ENCODE data around the gene RORC. TPM values are rescaled to one million over a fixed set of nuclear protein-coding genes. Genes with fewer than 3 reads are reported as not detected.

RORC gene
- total and polyA plus RNA-seq, 2 donors (not counting 1 experiment from before 2014, with no cell fraction given), result 0.17 TPM; not detected in 1

DNA sequence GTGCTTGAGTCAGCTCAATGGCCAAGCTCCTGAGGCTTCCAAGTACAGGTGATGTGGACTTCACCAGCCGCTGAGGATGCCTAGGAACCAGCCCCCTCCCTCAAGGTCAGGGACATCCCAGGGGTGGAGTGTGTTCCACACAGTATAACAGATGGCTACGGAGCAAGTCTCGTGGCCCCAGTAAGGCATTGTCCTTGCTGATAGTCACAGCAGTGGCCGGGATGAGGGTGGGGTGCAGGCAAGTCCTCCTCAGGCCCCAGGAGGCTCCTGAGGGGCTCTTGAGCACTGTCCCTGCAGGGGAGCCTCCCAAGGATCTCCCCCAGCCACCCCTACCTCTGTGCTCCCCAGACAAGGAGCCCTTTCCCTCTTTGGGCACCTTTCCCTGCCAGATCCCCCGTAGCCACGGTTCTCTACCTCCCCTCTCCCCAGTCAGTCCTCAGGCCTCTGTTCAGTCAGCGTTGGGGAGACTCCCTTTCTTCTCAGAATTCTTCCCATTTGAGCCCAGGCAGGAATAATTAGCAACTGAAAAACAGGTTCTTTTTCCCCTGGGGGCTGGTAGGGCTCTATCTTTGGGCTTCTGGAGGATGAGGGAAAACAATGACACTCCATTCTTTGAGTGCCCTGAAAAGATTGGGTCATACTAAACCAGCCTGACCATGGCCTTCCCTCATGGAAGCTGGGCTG lies 29.0 kb upstream of the RORC start:
- Histone ChIP-seq H3K4me1 (ENCODE audit: control insufficient read depth, extremely low read depth, insufficient read depth, low read length) (no peaks in the 10 kb centered on the region), H3K27me3 (ENCODE audit: control insufficient read depth, insufficient read depth, low read length) (peaks cover 5% of the 10 kb centered on the region), H3K4me2 (ENCODE audit: extremely low read depth, insufficient read depth, low read length) (no peak overlapping the region), H3K27ac (ENCODE audit: insufficient read depth, low read length) (no peak overlapping the region), H2AFZ (ENCODE audit: low read length) (no peak overlapping the region), H3K9ac (ENCODE audit: insufficient read depth, low read length) (no peak overlapping the region), H3K36me3 (ENCODE audit: control insufficient read depth, insufficient read depth, low read length) (no peaks in the 10 kb centered on the region), H4K20me1 (ENCODE audit: control insufficient read depth, extremely low read depth, insufficient read depth, low read length) (no peaks in the 10 kb centered on the region), H3K9me3 (ENCODE audit: control insufficient read depth, insufficient read depth, low read depth, low read length) (no peaks in the 10 kb centered on the region), H3K79me2 (ENCODE audit: control insufficient read depth, insufficient read depth, low read length) (no peaks in the 10 kb centered on the region), H3K4me3 (replicated peaks in 1 of 4; ENCODE audit: control extremely low read depth in 1 of 4, insufficient read depth in 1 of 4, low read depth in 3 of 4, low read length in 4 of 4) (no peak overlapping the region)
- no peak for TF ChIP-seq EZH2 (IDR thresholded peaks at IDR 0.05; ENCODE audit: low read length, missing control alignments)
- TF ChIP-seq, protein P1, sequence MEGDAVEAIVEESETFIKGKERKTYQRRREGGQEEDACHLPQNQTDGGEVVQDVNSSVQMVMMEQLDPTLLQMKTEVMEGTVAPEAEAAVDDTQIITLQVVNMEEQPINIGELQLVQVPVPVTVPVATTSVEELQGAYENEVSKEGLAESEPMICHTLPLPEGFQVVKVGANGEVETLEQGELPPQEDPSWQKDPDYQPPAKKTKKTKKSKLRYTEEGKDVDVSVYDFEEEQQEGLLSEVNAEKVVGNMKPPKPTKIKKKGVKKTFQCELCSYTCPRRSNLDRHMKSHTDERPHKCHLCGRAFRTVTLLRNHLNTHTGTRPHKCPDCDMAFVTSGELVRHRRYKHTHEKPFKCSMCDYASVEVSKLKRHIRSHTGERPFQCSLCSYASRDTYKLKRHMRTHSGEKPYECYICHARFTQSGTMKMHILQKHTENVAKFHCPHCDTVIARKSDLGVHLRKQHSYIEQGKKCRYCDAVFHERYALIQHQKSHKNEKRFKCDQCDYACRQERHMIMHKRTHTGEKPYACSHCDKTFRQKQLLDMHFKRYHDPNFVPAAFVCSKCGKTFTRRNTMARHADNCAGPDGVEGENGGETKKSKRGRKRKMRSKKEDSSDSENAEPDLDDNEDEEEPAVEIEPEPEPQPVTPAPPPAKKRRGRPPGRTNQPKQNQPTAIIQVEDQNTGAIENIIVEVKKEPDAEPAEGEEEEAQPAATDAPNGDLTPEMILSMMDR (conservative IDR thresholded peaks at IDR 0.05 in 1 of 2, IDR thresholded peaks at IDR 0.05 in 1 of 2; ENCODE audit: low read depth in 1 of 2, low read length in 2 of 2), result no peak
- DNase-seq (ENCODE audit: low read depth in 2 of 2), result no peak

DNA sequence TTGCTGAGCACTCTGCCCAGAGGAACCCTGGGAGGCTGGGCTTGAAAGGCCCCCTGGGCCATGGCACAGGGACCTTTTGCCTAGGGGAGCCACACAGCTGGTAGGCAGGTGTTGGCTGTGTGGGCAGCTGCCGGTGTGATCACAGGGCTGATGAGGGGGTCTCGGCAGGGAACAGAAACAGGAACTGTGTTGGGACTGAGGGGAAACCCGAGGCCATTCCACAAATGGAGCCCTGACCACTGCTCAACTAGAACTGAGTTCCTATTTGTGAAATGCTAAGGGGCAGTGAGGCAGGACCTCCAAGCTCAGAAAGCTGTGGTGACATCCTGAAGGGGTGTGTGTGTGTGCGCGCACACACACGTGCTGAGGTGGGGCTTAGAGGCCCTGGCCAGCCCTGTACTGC lies 28.3 kb upstream of the RORC start:
- no peak for DNase-seq (ENCODE audit: low read depth in 2 of 2)
- no peak overlapping the region for H2AFZ ChIP-seq (ENCODE audit: low read length)

DNA sequence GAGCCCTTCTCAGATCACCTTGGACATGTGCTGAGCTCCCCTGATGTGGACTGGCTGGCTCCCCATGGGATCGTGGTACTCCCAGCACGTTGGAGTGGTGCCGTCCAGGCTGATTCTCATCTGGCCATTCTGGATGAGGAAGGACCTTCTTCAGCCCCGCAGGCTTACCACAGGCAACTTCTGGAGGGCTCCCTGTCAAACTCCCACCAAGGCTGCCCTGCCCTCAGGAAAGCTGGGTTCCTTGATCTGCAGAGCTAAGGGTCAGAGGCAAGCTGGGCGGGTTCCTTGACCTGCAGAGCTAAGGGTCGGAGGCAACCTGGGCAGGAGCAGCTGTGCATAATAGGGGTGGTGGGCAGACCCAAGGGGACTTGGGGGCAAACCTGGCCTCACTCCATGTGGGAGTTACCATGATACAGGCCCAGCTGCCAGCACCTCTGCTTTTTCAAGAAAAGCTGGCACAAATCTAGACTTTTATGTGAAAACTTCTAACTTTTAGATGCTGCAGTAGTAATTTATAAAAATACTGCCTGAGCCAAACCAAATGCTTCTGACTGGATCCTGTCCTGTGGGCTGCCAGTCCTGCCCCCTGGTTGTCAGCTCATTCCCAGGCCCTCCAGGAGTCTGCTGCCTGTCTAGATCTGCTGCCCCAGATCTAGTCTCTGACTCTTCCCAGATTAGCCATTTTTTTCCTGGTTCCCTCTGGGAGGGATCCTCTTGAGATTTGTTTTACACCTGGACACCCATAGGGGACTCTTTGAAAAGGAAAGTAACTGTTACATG lies 27.5 kb upstream of the RORC start:
- no peaks in the 10 kb centered on the region for H3K9me3 ChIP-seq (ENCODE audit: control insufficient read depth, insufficient read depth, low read depth, low read length)
- H3K27me3 ChIP-seq (ENCODE audit: control insufficient read depth, insufficient read depth, low read length), result peaks cover 5% of the 10 kb centered on the region
- TF ChIP-seq EZH2 (IDR thresholded peaks at IDR 0.05; ENCODE audit: low read length, missing control alignments), result no peak
- TF ChIP-seq, protein P1 (conservative IDR thresholded peaks at IDR 0.05 in 1 of 2, IDR thresholded peaks at IDR 0.05 in 1 of 2; ENCODE audit: low read depth in 1 of 2, low read length in 2 of 2), result no peak
- H2AFZ ChIP-seq (ENCODE audit: low read length), result no peak overlapping the region
- no peak overlapping the region for H3K4me3 ChIP-seq (replicated peaks in 1 of 4; ENCODE audit: control extremely low read depth in 1 of 4, insufficient read depth in 1 of 4, low read depth in 3 of 4, low read length in 4 of 4)
- H3K4me1 ChIP-seq (ENCODE audit: control insufficient read depth, extremely low read depth, insufficient read depth, low read length), result no peaks in the 10 kb centered on the region
- H3K36me3 ChIP-seq (ENCODE audit: control insufficient read depth, insufficient read depth, low read length), result no peaks in the 10 kb centered on the region
- no peaks in the 10 kb centered on the region for H4K20me1 ChIP-seq (ENCODE audit: control insufficient read depth, extremely low read depth, insufficient read depth, low read length)
- no peak for DNase-seq (ENCODE audit: low read depth in 2 of 2)
- H3K4me2 ChIP-seq (ENCODE audit: extremely low read depth, insufficient read depth, low read length), result no peak overlapping the region
- H3K9ac ChIP-seq (ENCODE audit: insufficient read depth, low read length), result no peak overlapping the region
- H3K79me2 ChIP-seq (ENCODE audit: control insufficient read depth, insufficient read depth, low read length), result no peaks in the 10 kb centered on the region
- H3K27ac ChIP-seq (ENCODE audit: insufficient read depth, low read length), result no peak overlapping the region

More for the DNA sequence above, 28.3 kb upstream of the RORC start:
- peaks cover 5% of the 10 kb centered on the region for H3K27me3 ChIP-seq (ENCODE audit: control insufficient read depth, insufficient read depth, low read length)
- TF ChIP-seq EZH2 (IDR thresholded peaks at IDR 0.05; ENCODE audit: low read length, missing control alignments), result no peak
- TF ChIP-seq, protein P1 (conservative IDR thresholded peaks at IDR 0.05 in 1 of 2, IDR thresholded peaks at IDR 0.05 in 1 of 2; ENCODE audit: low read depth in 1 of 2, low read length in 2 of 2), result no peak
- no peaks in the 10 kb centered on the region for H3K79me2 ChIP-seq (ENCODE audit: control insufficient read depth, insufficient read depth, low read length)
- no peaks in the 10 kb centered on the region for H3K4me1 ChIP-seq (ENCODE audit: control insufficient read depth, extremely low read depth, insufficient read depth, low read length)
- H3K9me3 ChIP-seq (ENCODE audit: control insufficient read depth, insufficient read depth, low read depth, low read length), result no peaks in the 10 kb centered on the region
- H3K27ac ChIP-seq (ENCODE audit: insufficient read depth, low read length), result no peak overlapping the region
- no peaks in the 10 kb centered on the region for H4K20me1 ChIP-seq (ENCODE audit: control insufficient read depth, extremely low read depth, insufficient read depth, low read length)
- H3K4me3 ChIP-seq (replicated peaks in 1 of 4; ENCODE audit: control extremely low read depth in 1 of 4, insufficient read depth in 1 of 4, low read depth in 3 of 4, low read length in 4 of 4), result no peak overlapping the region
- no peak overlapping the region for H3K9ac ChIP-seq (ENCODE audit: insufficient read depth, low read length)
- no peak overlapping the region for H3K4me2 ChIP-seq (ENCODE audit: extremely low read depth, insufficient read depth, low read length)
- no peaks in the 10 kb centered on the region for H3K36me3 ChIP-seq (ENCODE audit: control insufficient read depth, insufficient read depth, low read length)

All from fibroblast of lung (primary cell).